Mesenchymal stem cell (in vitro differentiated cells and primary cell): ENCODE data around the gene PM20D1.
A peak's percentile ranks its signal among the peaks of the same experiment; 100 is the strongest.

Experiments used
- DNase-seq: peaks from one replicate; pipeline ENCODE4 v3.0.0-alpha.2; 2013
- H2AFZ ChIP-seq: one replicate; pipeline ENCODE4 v1.6.1; 2013; ENCODE audit warnings: low read depth, mild to moderate bottlenecking, control low read depth, inconsistent platforms, low read length, moderate library complexity
- H2AK5ac ChIP-seq: 2 replicates; pipeline ENCODE4 v1.6.1; 2013; ENCODE audit warnings: low read length, moderate library complexity, mild to moderate bottlenecking, inconsistent platforms; ENCODE audit not compliant: severe bottlenecking
- H2BK120ac ChIP-seq: one replicate; pipeline ENCODE4 v1.6.1; 2013; ENCODE audit warnings: low read depth, mild to moderate bottlenecking, inconsistent platforms, low read length, moderate library complexity
- H2BK12ac ChIP-seq, 2 experiments: one replicate each; pipeline ENCODE4 v1.6.1; 2013; ENCODE audit warnings: inconsistent platforms in 2 of 2, low read length in 2 of 2, mild to moderate bottlenecking in 2 of 2, moderate library complexity in 2 of 2, control low read depth in 1 of 2
- H2BK15ac ChIP-seq: one replicate; pipeline ENCODE4 v1.6.1; 2013; ENCODE audit warnings: mild to moderate bottlenecking, low read depth, inconsistent platforms; ENCODE audit not compliant: poor library complexity, severe bottlenecking
- H2BK5ac ChIP-seq: 2 replicates; pipeline ENCODE4 v1.6.1; 2013; ENCODE audit warnings: low read depth, mild to moderate bottlenecking, low read length, control low read depth, inconsistent platforms; ENCODE audit not compliant: poor library complexity, severe bottlenecking
- H3K14ac ChIP-seq, 2 experiments: one replicate each; pipeline ENCODE4 v1.6.1; 2013; ENCODE audit warnings: inconsistent platforms in 2 of 2, low read length in 2 of 2, control low read depth in 1 of 2, mild to moderate bottlenecking in 1 of 2, moderate library complexity in 1 of 2
- H3K18ac ChIP-seq, 2 experiments: one replicate each; pipeline ENCODE4 v1.6.1; 2013; ENCODE audit warnings: inconsistent platforms in 2 of 2, low read length in 2 of 2, control low read depth in 1 of 2, low read depth in 1 of 2, mild to moderate bottlenecking in 1 of 2
- H3K23ac ChIP-seq, 2 experiments: one replicate each; pipeline ENCODE4 v1.6.1; 2013; ENCODE audit warnings: inconsistent platforms in 2 of 2, low read length in 2 of 2, mild to moderate bottlenecking in 2 of 2, moderate library complexity in 2 of 2, control low read depth in 1 of 2
- H3K27ac ChIP-seq: 2 replicates; pipeline ENCODE4 v1.5.1; 2013; ENCODE audit warnings: mild to moderate bottlenecking, moderate library complexity, low read length, control low read depth, inconsistent platforms; ENCODE audit not compliant: poor library complexity, severe bottlenecking
- H3K27me3 ChIP-seq, 2 experiments: 2 replicates each; pipeline versions ENCODE4 v1.6.1 to v1.7.0; 2013; ENCODE audit warnings: low read length in 2 of 2, mild to moderate bottlenecking in 2 of 2, moderate library complexity in 2 of 2, control low read depth in 1 of 2, inconsistent platforms in 1 of 2; ENCODE audit not compliant: control insufficient read depth in 1 of 2, insufficient read depth in 1 of 2
- H3K36me3 ChIP-seq, 2 experiments: 2 replicates each; pipeline versions ENCODE4 v1.6.1 to v1.7.0; 2013; ENCODE audit warnings: low read length in 2 of 2, control low read depth in 1 of 2, inconsistent platforms in 1 of 2, low read depth in 1 of 2, mild to moderate bottlenecking in 1 of 2; ENCODE audit not compliant: insufficient read depth in 2 of 2, control insufficient read depth in 1 of 2
- H3K4ac ChIP-seq, 2 experiments: one replicate each; pipeline ENCODE4 v1.6.1; 2013; ENCODE audit warnings: inconsistent platforms in 2 of 2, low read length in 2 of 2, mild to moderate bottlenecking in 2 of 2, moderate library complexity in 2 of 2, control low read depth in 1 of 2, low read depth in 1 of 2
- H3K4me1 ChIP-seq: 2 replicates; pipeline ENCODE4 v1.6.1; 2013; ENCODE audit warnings: low read depth, low read length, control low read depth; ENCODE audit not compliant: control insufficient read depth, insufficient read depth
- H3K4me2 ChIP-seq: 2 replicates; pipeline ENCODE4 v1.6.1; 2013; ENCODE audit warnings: low read length, mild to moderate bottlenecking, inconsistent platforms; ENCODE audit not compliant: poor library complexity, severe bottlenecking
- H3K4me3 ChIP-seq, 2 experiments: 2 replicates each; pipeline versions ENCODE4 v1.5.1 to v1.7.0; 2013; ENCODE audit warnings: low read length in 2 of 2, mild to moderate bottlenecking in 2 of 2, control low read depth in 1 of 2, low read depth in 1 of 2; ENCODE audit not compliant: insufficient read depth in 1 of 2
- H3K79me1 ChIP-seq: replicated peaks from 2 replicates; pipeline ENCODE4 v1.6.1; 2013; ENCODE audit warnings: mild to moderate bottlenecking, control low read depth, low read length, inconsistent platforms; ENCODE audit not compliant: poor library complexity, severe bottlenecking
- H3K9ac ChIP-seq: 2 replicates; pipeline ENCODE4 v1.7.0; 2013; ENCODE audit warnings: mild to moderate bottlenecking, low read length, moderate library complexity
- H3K9me3 ChIP-seq: 2 replicates; pipeline ENCODE4 v1.7.0; 2013; ENCODE audit warnings: mild to moderate bottlenecking, low read length; ENCODE audit not compliant: control insufficient read depth
- H4K8ac ChIP-seq: one replicate; pipeline ENCODE4 v1.6.1; 2013; ENCODE audit warnings: inconsistent platforms, mild to moderate bottlenecking, low read length, moderate library complexity
- H4K91ac ChIP-seq: one replicate; pipeline ENCODE4 v1.6.1; 2013; ENCODE audit warnings: mild to moderate bottlenecking, low read length, inconsistent platforms
- WGBS: methylation state at CpG from one replicate; pipeline ENCODE4 v1.1.7; 2013; ENCODE audit warnings: mixed read lengths; 5-methylcytosine and 5-hydroxymethylcytosine counted together

The PM20D1 gene

DNA sequence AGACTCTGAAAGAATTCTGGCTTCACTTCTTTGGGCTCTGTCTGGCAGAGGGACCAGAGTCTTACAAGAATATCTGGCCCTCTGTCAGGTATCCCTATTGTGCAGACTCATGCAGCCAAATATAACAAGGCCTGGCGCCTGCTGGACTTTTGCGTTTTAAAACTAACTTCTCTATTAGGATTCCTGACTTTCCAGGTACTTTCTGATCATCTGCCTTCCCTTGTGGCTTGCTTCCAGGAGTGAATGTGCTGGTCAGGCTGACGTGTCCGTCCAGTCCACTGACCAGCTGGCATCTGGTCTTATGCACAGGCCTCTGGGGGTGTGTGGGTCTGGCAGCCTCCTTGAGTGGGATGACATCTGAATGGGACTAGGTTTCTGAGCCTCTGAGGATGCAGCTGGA, 66.0 kb downstream of the PM20D1 start:
- WGBS, result 92% methylated on average over 4 of the region's 4 CpGs

GRCh38 chr1:205783433-205783795, 66.5 kb downstream of the PM20D1 start:
- Histone ChIP-seq H3K4me1 (peaks cover 2% of the 10 kb centered on the region), H4K8ac (no peak overlapping the region), H3K27me3 (no peaks in the 10 kb centered on the region), H3K23ac (no peak overlapping the region), H2BK15ac (no peak overlapping the region), H2AFZ (no peak overlapping the region), H2BK12ac (no peak overlapping the region), H4K91ac (no peak overlapping the region), H3K18ac (no peak overlapping the region), H3K4me2 (no peak overlapping the region), H2BK5ac (no peak overlapping the region), H3K79me1 (no peaks in the 10 kb centered on the region), H3K4me3 (no peak overlapping the region), H3K36me3 (no peaks in the 10 kb centered on the region), H3K14ac (no peak overlapping the region), H3K4ac (no peak overlapping the region), H2BK120ac (no peak overlapping the region), H3K9ac (no peak overlapping the region), H2AK5ac (no peak overlapping the region), H3K27ac (no peak overlapping the region), H3K9me3 (no peaks in the 10 kb centered on the region)
- DNase-seq, result no peak

More for the DNA sequence above, 66.0 kb downstream of the PM20D1 start:
- H4K91ac ChIP-seq, result peak overlapping the region; percentile 48
- no peak overlapping the region for H2AK5ac ChIP-seq
- H3K27me3 ChIP-seq, result no peaks in the 10 kb centered on the region
- H3K4me2 ChIP-seq, result no peak overlapping the region
- no peak overlapping the region for H3K4ac ChIP-seq
- no peak overlapping the region for H4K8ac ChIP-seq
- H2BK12ac ChIP-seq, result no peak overlapping the region
- no peak overlapping the region for H3K27ac ChIP-seq
- H2AFZ ChIP-seq, result no peak overlapping the region
- peaks cover 2% of the 10 kb centered on the region for H3K4me1 ChIP-seq
- DNase-seq, result no peak
- H3K9ac ChIP-seq, result no peak overlapping the region
- no peak overlapping the region for H3K18ac ChIP-seq
- no peak overlapping the region for H3K14ac ChIP-seq
- no peak overlapping the region for H3K4me3 ChIP-seq
- H2BK5ac ChIP-seq, result no peak overlapping the region
- H3K23ac ChIP-seq, result no peak overlapping the region
- H3K9me3 ChIP-seq, result no peaks in the 10 kb centered on the region
- H3K79me1 ChIP-seq, result no peaks in the 10 kb centered on the region
- no peak overlapping the region for H2BK120ac ChIP-seq
- H3K36me3 ChIP-seq, result no peaks in the 10 kb centered on the region
- H2BK15ac ChIP-seq, result no peak overlapping the region

DNA sequence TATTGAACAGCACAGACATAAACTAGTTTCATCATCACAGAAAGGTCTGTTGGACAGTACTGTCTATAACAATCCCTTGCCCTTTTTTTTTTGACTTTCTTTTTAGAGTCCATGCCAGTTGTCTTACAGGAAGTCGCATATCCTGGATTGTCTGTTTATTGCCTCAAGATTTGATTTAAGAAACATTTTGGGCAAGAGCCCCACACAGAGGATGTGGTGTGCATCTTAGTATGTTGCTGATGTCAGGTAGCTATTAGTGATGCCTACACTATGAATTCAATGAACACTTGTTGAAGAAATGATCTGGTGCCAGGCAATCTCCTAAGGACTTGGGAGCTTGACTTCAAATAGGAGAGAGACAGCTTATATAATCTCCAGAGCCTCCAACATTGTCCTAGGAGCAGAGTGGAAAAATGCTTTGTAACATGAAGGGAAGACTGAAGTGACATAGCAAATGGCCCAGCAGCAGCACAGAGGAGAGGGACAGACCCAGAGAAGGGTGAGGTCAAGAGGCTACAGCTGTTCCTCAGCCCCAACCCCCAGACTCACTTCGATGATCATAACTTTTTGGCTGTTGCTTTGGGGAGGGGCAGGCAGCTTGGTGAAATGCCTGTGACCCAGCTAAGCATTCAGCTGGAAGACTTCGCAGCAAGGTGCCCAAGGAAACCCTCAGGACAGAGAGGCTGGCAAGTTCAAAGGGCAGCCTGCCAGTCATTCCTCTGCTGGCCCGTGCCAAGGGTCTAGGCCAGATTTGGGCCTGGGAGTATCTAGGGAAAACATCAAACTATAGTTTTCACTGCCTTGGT, 67.1 kb downstream of the PM20D1 start:
- Histone ChIP-seq H3K14ac (no peak overlapping the region), H2BK12ac (no peak overlapping the region), H2AK5ac (no peak overlapping the region), H3K4me1 (peaks cover 2% of the 10 kb centered on the region), H3K79me1 (no peaks in the 10 kb centered on the region), H3K9me3 (no peaks in the 10 kb centered on the region), H3K4me3 (no peak overlapping the region), H3K36me3 (no peaks in the 10 kb centered on the region), H3K27ac (no peak overlapping the region), H2AFZ (no peak overlapping the region), H4K8ac (no peak overlapping the region), H3K4me2 (no peak overlapping the region), H3K18ac (no peak overlapping the region), H3K4ac (no peak overlapping the region), H2BK5ac (no peak overlapping the region), H2BK120ac (no peak overlapping the region), H2BK15ac (no peak overlapping the region), H4K91ac (no peak overlapping the region), H3K27me3 (no peaks in the 10 kb centered on the region), H3K9ac (no peak overlapping the region), H3K23ac (no peak overlapping the region)
- WGBS, result 81% methylated on average over 4 of the region's 4 CpGs
- no peak for DNase-seq

DNA sequence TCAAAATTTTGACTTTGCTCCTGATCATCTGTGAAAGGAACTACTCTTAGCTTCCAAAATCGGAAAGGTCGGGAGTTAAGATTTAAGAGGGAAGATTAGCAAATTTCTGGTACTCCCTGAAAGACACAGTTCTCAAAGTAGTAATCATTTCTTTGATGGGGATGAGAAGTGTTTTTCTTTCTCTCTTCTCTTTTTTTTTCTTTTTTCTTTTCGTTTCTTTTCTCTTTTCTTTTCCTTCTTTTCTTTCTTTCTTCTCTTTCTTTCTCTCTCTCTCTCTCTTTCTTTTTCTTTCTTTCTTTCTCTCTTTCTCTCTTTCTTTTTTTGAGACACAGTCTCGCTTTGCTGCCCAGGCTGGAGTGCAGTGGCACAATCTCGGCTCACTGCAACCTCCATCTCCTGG, 69.6 kb downstream of the PM20D1 start:
- H2BK5ac ChIP-seq, result no peak overlapping the region
- H3K79me1 ChIP-seq, result no peaks in the 10 kb centered on the region
- 94% methylated on average over 3 of the region's 5 CpGs for WGBS
- H3K18ac ChIP-seq, result no peak overlapping the region
- no peak overlapping the region for H2BK15ac ChIP-seq
- no peak for DNase-seq
- H3K27me3 ChIP-seq, result no peaks in the 10 kb centered on the region
- H2BK12ac ChIP-seq, result no peak overlapping the region
- H3K4me3 ChIP-seq, result no peak overlapping the region
- no peak overlapping the region for H2AK5ac ChIP-seq
- no peak overlapping the region for H3K23ac ChIP-seq
- H3K9ac ChIP-seq, result no peak overlapping the region
- H2AFZ ChIP-seq, result no peak overlapping the region
- no peaks in the 10 kb centered on the region for H3K36me3 ChIP-seq
- no peak overlapping the region for H4K91ac ChIP-seq
- H4K8ac ChIP-seq, result no peak overlapping the region
- H3K4ac ChIP-seq, result no peak overlapping the region
- H3K27ac ChIP-seq, result no peak overlapping the region
- H3K9me3 ChIP-seq, result no peaks in the 10 kb centered on the region
- H3K14ac ChIP-seq, result no peak overlapping the region
- peaks cover 2% of the 10 kb centered on the region for H3K4me1 ChIP-seq
- H2BK120ac ChIP-seq, result no peak overlapping the region
- no peak overlapping the region for H3K4me2 ChIP-seq
